CD4-positive, alpha-beta T cell treated with Interleukin-12 subunit alpha and Interleukin-12 subunit beta, for 1 hour (primary cell): ENCODE measurements around the gene SV2C.
"Not testable (repeated sequence)": the region's sequence is repeated elsewhere in the genome, so short reads cannot be mapped to it uniquely, and the experiment has no call there.

Experiments
- DNase-seq: peaks from one replicate; pipeline ENCODE4 v3.0.0-alpha.2; 2020

Gene SV2C

DNA sequence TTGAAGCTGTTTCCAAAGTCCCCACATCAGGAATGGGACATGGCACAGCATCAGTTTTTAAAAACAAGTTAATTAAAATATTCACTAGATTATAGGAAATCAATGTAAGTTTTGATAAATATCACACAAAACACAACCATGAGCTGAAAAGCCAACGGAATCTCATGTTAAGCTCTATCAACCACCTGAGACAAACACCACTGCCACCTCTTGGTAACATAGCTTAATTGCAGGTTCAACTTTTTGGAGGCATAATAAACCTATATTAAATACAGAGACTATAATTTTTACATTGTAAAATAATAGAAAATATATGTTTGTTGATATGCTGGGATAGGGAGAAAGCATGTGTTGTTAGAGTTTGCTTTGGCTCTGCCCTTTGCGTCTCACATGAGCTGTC lies 126.1 kb downstream of the SV2C start:
- DNase-seq, result no peak

DNA sequence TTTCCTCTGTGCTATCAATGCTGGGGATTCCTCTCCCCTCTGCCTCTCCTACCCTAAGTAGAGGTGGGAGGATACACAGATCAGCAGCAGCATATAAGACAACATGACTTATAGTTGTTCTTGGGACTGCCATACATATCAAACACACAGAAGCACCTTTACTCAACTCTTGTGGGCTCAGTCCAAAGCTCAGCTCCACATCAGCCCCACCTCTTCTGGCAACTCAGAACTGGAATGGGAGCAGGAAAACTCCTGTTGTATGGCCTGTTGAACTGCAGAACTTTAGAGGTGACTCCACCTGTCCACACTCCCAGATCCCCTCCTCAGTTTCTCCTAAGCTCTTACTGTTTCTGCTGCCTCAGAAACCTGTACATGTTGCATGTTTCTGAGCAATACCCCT lies 127.8 kb downstream of the SV2C start:
- DNase-seq, result no peak

DNA sequence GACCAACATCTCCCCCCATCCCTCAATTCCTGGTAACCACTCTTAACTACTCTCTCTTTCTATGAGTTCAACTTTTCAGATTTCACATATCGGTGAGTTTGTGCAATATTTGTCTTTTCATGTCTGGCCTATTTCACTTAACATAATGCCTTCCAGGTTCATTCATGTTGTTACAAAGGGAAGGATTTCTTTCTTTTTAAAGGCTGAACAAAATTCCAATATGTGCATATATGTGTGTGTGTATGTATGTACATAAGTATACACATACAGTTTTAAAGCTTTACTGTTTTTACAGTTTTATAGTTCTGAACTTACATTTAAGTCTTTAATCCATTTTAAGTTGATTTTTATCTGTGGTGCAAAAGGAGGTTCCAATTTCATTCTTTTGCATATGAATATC lies 130.7 kb downstream of the SV2C start:
- DNase-seq, result no peak

DNA sequence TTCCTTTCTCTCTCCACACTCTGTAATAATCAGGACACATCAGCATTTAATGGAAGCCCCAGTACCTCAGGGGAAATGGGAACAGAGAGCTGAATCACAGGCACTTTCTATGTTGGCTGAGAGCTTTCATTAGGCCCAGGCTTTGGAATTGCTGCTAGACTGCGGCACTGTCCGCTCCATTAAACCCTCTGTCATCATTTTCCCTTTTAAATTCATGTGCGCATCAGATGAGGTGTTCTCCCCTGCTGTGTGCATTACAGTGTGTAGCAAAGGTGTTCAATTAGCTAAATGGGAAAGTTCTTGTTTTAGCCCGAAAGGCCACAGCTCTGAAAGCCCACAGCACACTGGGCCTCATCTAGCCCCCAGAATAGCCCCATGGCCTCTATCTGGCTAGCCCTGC lies 133.6 kb downstream of the SV2C start:
- no peak for DNase-seq

DNA sequence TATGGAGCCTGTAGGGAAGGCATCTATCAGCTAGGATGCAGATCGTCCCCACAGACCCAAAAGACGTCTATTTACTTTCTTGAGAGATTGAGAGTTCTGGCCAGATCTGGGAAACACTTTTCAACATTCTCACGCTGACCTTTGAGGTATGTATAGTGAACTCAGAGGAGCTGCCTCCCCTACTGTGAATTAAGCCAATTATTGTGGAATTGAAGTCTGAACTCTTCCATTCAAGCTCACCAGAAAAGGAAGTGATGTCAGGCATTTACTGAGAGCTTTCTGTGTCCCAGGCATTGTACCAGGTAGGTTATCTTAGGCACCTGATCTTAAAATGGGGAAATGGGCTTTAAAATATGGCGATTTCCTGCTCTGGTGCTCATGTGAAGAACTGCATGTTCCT lies 136.5 kb downstream of the SV2C start:
- DNase-seq, result no peak

DNA sequence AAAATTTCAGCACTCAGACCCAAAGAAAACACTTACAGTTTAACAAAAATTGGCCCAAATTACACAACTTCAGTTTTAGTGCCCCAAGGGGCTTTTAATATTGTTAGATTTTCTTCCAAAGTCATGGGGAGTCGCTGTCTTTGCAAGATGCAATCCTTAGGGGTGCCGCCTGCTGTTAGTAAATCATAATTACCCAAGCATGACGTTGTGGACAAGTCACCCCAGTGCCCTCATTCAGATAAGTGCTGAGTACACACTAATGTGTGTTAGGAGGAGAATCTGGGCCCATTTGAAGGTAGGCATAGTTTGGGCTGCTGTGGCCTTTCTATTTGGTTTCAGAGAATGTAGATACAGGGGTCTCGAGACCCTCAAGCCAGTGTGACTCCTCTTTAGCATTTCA lies 138.1 kb downstream of the SV2C start:
- no peak for DNase-seq

DNA sequence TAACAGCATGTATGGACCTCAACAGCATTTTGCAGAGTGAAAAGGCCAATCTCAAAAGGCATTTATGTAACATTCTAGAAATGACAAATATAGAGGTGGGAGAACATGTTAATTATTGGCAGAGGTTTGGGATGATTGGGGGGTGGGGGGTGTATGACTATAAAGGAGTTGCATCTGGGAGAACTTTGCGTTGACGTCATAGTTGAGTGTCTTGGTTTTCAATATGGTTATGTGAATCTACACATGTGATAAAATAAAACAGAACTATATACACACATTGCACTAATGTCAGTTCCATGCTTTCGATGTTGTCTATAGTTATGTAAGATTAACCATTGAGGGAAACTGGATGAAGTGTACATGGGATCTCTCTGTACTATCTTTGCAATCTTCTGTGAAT lies 139.1 kb downstream of the SV2C start:
- DNase-seq, result no peak

DNA sequence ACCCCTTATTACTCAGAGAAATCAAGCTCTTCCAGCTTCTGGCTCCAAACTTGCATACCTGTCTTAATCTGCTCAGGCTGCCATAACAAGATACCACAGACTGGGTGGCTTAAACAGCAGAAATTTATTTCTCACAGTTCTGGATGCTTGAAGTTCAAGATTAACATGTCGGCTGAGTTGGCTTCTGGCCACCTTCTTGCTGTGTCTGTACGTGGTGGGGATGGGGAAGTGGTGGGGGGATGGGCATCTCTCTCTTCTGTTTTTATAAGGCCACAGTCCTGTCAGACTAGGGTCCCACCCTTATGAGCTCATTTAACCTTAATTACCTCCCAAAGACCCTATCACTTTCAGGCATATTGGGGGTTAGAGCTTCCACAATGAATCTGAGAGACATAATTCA lies 140.5 kb downstream of the SV2C start:
- DNase-seq, result no peak

DNA sequence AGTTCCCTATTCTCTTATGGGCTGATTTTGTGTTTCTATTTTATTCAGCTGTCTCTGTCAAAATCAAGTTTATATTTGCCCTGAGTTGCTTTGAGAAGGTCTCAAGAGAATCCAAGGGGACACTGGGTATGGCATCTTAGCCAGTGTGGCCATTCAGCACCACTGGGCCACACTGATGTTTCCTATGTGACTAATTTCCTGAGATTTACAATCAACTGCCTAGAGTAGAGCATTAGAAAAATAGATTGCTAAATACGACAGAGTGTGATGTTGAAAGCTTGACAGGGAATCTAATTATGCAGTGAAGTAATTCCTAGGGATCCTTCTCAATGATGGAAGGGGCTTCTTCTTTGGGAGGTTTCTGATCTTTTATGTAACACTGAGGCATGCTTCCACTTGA lies 141.7 kb downstream of the SV2C start:
- DNase-seq, result no peak

DNA sequence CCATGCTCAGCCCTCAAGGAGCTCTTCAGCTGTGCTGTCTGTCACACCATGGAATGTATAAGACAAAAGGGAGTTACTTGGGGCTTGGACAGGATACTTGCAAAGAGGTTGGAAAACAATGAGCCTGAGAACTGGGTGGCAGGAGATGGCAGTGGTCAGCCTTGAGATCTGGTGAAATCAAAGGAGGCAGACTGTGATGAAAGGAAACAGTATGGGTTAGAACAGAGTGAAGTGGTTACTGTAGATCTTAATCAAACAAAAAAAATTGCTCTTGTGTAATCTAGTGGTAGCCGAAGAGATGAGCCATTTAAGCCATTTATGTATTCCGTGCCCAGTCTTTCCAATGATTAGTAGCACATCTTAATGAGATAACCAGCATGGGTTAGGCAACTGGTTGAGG lies 142.2 kb downstream of the SV2C start:
- no peak for DNase-seq

DNA sequence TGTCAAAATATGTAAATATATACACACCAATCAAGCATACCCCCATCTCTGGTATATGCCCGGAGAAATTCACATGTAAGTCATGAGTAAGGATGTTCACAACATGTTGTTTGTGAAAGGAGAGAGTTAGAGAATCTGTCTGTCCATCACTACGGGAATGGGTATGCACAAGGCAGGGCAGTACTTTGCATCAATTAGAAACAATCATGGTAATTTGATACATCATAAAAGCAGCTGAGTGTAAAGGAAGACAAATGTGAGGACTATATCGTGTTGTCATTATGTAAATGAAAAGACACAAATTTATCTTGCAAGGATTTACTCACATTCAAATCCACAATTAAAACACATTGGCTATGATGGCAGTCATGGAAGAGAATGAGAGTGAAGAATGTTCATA lies 146.7 kb downstream of the SV2C start:
- DNase-seq, result no peak

DNA sequence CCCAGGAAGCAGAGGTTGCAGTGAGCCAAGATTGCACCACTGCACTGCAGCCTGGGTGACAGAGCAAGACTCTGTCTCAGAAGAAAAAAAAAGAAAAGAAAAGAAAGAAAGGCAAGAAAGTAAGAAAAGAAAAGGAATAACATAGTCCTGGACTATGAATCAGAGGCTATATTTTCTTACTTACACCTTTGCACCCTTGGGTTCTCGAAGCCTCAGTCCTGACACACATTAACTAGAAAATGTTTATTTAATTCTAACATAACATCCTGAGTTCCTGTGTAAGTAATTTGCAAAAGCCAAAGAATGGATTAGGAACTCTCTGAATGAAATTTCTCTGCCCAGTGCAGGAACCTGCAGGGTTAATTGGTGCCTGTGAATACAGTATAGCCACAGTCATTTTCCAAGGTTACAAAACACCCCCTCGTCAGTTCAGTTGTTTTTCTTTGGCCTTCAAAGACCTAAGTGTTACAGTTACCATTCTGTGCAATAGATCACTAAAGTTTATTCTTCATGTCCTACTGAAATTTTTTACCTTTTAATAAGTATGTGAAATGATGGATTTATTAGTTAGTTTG lies 147.6 kb downstream of the SV2C start:
- DNase-seq, result no peak

DNA sequence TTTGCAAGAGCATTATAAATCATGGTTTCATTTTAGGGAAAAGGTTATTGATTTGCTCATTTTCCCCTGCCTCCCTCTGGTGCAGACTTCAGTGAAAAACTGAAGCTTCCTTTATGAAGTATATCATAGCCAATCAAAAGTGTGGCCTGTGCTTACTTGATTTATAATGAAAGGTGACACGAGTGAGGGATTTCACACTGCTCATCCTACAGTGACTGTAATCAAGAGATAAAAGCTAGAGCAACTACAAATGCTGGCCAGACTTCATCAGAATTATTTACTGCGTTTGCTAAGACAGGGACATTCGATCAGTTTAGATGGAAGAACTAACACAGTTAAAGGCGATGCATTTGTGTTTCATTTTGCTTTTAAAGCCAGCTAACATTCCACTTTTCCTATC lies 151.5 kb downstream of the SV2C start:
- DNase-seq, result no peak

DNA sequence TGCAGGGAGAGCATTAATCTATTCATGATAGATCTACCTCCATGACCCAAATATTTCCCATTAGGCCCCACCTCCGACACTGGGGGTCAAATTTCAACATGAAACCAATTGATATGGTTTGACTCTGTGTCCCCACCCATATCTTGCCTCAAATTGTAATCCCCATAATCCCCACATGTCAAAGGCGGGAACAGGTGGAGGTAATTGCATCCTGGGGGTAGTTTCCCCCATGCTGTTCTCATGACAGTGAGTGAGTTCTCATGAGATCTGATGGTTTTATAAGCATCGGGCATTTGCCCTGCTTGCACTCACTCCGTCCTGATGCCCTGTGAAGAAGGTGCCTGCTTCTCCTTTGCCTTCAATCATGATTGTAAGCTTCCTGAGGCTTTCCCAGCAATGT lies 153.5 kb downstream of the SV2C start:
- DNase-seq, result no peak

DNA sequence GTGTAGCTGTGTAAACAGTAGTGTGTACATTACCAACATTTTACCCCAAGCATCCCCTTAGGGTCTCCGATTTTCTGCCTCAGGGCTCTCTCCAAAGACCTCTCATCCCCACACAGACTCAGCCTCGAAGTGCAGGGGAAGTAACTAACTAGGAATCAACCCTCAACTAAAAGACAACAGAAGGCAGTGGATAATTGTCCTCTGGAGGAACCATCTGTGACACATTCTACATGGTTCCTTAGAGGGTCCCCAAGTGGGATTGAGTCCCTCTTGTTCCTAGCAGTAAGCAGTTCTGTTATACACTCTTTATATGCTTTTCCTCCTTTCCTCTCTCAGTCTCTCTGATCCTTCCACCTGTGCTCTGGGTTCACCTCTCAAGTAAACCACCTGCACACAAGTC lies 157.2 kb downstream of the SV2C start:
- no peak for DNase-seq

DNA sequence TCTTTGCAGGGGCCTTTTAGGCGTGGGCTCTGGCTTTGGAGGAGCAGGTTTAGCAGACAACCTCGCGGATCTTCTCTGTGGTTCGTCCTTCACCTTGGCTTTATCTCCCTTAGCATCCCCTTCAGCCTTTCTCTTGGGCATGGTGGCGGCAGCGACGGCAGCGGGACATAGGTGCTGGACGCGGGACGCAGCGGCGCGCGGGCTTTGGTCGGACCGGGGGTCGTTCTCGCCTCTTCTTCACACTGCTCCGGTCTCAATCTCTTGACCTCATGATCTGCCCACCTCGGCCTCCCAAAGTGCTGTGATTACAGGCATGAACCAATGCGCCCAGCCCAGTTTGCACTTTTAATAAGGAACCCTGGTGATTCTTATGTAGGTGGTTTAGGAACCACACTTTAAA lies 159.0 kb downstream of the SV2C start:
- not testable (repeated sequence) for DNase-seq

DNA sequence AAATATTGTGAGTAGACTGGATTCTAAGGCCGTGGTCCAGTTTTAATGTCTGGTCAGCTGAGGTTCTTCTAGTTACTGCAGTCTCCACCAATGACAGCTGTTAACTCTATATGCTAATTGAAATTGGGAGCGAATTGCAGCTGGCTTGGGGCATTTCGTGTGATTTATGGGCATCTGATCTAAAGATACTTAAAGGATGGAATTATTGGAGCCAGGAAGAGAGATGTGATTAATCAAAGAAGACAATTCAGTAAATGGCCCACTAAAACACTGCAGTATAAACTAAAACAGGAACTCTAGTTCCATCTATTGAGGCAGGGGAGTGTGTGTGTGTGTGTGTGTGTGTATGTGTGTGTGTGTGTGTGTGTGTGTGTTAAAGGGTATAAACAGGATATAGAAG lies 162.4 kb downstream of the SV2C start:
- no peak for DNase-seq

DNA sequence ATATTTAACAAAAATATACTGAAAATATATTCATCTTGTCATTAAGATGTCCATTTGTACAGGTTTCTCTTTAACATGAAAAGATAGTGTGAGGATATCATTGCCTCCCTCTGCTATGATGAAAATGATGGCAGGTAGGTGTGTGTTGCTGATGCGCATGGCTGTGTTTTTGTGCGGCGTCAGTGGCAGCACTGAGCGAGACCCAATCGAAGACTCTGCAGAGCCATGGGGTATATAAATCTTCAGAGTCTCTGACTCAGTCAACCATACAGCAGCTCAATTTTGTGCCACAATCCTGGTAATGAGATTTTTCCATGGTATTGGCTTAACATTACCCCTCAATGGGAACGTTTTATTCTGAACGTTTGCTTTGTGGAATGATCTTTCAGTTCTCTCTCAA lies 166.4 kb downstream of the SV2C start:
- no peak for DNase-seq

DNA sequence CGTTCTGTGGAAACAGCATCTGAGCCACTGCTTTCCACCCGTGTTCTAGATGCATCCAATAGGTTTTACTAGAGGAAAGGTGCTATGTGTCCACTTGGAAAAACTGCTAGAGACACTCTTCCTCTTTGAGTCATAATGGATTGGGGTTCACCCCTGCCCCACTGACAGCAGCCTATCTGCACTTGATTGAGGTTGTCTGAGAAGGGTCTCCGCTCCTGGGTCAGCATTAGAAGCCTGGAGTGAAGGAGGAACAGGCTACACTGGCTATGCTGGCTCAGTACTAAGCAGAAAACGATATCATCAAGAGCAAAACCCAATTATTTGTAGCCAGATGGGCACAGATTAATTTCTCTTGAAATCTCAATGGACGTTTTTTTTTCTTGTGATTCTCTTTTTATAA lies 167.3 kb downstream of the SV2C start:
- DNase-seq, result no peak

DNA sequence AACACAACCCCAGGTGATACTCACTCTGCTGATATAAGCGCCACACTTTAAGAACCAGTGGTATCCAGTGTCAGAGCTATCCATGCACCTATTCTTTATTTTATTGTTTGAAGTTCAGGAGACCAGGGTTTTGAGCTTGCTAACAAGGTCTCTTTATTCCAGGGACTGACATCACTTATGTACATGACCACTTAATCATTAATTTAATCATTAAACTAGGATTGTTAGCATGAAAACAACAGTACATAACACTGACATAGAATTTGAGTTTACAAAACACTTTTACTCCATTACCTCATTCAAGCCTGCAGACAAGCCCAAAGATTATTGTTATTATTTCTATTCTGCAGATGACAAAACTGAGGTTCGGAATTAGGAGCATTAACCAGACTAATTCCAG lies 168.5 kb downstream of the SV2C start:
- DNase-seq, result no peak

DNA sequence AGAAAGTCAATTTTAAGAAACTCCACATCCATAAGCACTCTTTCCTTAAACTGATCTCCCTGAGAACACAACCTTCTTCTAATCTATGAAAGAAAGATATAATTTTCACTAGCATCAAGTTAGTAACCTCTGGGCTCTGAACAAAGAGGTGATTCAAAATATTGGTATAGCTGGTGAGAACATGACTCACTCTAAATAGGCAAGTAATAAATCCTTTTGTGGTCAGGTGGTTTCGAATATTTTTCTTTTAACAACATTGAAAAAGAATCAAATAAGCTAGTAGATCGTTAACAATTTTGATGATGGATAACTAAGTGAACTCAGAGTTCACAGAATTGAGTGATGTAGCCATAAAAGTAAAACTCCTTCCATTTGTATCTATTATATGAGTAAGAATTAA lies 169.3 kb downstream of the SV2C start:
- no peak for DNase-seq

DNA sequence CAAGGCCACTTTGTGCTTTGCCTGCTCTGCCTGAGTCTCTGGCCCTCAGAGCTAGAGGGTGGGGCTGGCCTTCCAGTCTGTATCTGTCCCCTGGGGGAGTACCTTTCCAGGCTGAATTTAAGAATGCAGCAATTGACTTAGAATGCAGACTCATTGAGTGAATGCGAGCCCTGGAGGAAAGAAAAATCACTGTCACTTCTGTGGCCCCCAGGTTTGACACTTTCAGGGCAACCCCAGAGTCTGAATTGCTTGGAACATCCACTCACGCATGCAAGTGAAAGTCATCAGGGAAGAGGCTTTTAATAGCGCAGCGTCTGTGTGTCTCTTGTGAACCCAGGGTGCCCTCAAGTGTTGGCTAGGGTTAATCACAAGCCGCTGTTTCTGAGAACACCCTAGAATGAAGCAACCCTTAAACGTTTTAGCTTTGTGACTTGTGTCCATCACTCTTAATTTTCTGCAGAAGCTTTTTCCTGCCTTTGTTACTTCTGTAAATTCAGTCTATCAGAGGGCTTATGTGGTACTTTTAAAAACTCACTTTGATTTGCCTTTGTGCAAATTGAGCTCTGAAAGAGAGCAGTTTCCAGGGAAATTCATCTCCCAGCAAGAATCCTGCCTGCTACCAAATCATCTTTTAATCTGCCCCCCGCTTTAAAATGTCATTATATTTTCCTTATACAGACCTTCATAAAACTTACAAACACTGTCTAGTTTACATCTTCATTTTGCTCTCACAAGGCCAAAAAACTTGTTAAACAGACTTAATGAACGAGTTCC lies 173.1 kb downstream of the SV2C start:
- peak; percentile 76 for DNase-seq

DNA sequence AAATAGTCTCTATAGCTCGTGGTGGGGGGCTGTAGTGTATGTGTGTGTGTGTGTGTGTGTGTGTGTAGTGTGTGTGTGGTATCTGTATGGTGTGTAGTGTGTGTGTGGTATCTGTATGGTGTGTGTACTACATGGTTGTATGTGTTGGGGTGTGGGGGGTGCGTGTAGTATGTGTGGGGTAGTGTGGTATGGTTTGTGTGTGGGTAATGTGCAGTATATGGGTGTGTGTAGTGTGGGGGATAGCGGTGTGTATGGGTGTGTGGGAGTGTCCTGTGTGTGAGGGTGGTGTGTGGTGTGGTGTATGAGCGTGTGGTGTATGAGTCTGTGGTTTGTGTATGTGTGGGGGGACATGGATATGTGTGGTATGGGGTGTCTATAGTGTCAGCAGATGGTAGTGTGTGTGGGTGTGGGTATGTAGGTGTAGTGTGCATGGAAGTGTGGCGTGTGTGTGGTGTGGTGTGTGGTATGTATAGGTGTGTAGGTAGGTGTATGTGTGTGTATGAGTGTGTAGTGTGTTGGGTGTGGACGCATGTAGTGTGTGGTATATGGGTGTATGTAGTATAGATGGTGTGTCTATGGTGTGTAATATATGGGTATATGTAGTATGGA lies 174.1 kb downstream of the SV2C start:
- DNase-seq, result no peak

DNA sequence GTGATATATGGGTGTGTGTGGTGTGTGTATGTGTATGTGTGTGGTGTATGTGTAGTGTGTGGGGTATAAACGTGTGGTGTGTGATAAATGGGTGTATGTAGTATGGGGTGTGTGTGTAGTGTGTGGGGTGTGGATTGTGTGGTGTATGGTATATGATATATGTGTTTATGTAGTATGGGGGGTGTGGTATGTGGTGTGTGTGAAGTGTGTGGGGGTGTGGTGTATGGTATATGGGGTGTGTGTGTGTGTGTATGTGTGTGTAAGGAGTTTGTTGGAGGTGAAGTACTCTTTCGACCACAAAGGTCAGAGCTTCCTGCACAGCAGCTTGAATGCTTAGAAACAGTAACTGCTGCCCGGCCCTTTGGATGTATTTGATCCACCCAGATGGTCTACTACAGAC lies 174.7 kb downstream of the SV2C start:
- DNase-seq, result no peak

DNA sequence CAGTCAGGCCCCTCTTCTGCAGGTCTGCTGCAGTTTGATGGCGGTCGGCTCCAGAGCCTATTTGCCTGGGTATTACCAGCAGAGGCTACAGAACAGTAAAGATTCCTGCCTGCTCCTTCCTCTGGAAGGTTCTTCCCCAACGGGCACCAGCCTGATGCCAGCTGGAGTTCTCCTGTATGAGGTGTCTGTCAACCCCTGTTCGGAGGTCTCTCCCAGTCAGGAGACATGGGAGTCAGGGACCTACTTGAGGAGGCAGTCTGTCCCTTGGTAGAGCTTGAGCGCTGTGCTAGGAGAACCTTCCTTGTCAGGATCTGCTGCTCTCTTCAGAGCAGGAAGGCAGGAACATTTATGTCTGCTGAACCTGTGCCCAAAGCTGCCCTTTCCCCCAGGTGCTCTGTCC lies 181.5 kb downstream of the SV2C start:
- DNase-seq, result no peak
